ENCODE data around the gene ZNF571. TPM values are rescaled to one million over a fixed set of nuclear protein-coding genes. Genes with fewer than 3 reads are reported as not detected.

The ZNF571 gene
- 10 to 100 TPM in 3 of 4 donors, 1 to 10 TPM in 1; 8.7 to 19.3 (median 13.8) TPM for total RNA-seq

DNA sequence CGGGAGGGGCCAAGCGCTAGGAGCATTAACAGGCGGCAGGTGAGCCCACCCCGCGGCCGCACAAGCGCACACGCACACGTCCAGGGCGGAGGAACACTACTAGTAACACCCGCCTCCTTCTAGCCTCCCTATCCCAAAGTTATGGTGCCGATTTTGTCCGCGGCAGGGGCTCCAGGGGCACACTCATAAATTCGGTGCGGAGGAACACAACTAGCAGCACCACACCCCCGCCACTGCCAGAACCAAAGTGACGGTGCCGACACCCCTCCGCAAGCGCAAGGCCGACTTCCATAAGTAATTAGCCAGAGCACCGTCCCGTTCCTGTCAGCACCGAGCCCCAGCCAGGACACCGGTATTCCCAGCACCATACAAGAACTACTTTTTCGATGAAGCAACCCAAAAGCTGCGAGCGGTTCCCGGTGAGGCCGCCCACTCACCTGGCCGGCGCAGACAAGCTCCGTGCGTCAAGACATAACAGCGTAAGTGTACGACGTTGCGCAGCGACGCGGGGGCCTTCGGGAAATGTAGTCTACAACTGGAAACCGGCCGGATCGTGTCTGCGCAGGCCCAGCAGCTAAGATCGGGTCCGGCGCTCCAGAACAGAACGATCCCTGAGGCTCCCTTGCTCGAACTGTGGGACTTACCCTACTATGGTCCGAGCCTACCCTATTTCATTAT lies at the start of gene ZNF571, which contains the start of gene ZNF540:
Gene ZNF571, minus strand, starts transcription at position 489 of the 678 bp plus-strand sequence. CDS start 8,116 bp downstream, outside the sequence.
Gene ZNF540, plus strand, starts transcription at position 573 of the 678 bp plus-strand sequence. CDS start 3,572 bp downstream, outside the sequence.
- Histone ChIP-seq H3K4me3 (replicated peaks in 1 of 3) (peak within 1 kb of the TSS; percentile 38 to 51 (median 50)), H3K4me1 (peaks cover 4 to 6% of the 10 kb centered on the region in 2 donors), H3K36me3 (peaks cover 6 to 8% of the 10 kb centered on the region in 2 donors), H3K27ac (peak within 1 kb of the TSS; percentile 81 to 93 (median 92)), H3K27me3 (no peaks in the 10 kb centered on the region), H3K9me3 (no peaks in the 10 kb centered on the region)
- TF ChIP-seq, protein P1, sequence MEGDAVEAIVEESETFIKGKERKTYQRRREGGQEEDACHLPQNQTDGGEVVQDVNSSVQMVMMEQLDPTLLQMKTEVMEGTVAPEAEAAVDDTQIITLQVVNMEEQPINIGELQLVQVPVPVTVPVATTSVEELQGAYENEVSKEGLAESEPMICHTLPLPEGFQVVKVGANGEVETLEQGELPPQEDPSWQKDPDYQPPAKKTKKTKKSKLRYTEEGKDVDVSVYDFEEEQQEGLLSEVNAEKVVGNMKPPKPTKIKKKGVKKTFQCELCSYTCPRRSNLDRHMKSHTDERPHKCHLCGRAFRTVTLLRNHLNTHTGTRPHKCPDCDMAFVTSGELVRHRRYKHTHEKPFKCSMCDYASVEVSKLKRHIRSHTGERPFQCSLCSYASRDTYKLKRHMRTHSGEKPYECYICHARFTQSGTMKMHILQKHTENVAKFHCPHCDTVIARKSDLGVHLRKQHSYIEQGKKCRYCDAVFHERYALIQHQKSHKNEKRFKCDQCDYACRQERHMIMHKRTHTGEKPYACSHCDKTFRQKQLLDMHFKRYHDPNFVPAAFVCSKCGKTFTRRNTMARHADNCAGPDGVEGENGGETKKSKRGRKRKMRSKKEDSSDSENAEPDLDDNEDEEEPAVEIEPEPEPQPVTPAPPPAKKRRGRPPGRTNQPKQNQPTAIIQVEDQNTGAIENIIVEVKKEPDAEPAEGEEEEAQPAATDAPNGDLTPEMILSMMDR (IDR thresholded peaks at IDR 0.05) = no peak
- peak in 1 of 2 donors; percentile 90 for TF ChIP-seq POLR2A (IDR thresholded peaks at IDR 0.05)
- DNase-seq = peak; percentile 97 to 98
- WGBS, 2 donors = 0 to 2% methylated on average over 25 to 34 of the region's 53 CpGs
- intact Hi-C loops (cut with DNase I) = no loop called here

GRCh38 chr19:37635076-37636056 lies 40.8 kb upstream of the ZNF571 start:
- intact Hi-C loops (cut with DNase I) = no loop called here
- H3K4me1 ChIP-seq = no peaks in the 10 kb centered on the region
- no peak overlapping the region for H3K4me3 ChIP-seq (replicated peaks in 1 of 3)
- no peak overlapping the region for H3K27ac ChIP-seq
- TF ChIP-seq, protein P1 (IDR thresholded peaks at IDR 0.05) = no peak
- no peak for TF ChIP-seq POLR2A (IDR thresholded peaks at IDR 0.05)
- no peak for DNase-seq
- WGBS, 2 donors = 96 to 97% methylated on average over 11 of the region's 11 CpGs
- no peaks in the 10 kb centered on the region for H3K9me3 ChIP-seq
- H3K27me3 ChIP-seq = no peaks in the 10 kb centered on the region
- H3K36me3 ChIP-seq = peaks cover 21 to 28% of the 10 kb centered on the region in 2 donors

GRCh38 chr19:37594982-37595382 lies 390 bp upstream of the ZNF571 start:
- no peaks in the 10 kb centered on the region for H3K9me3 ChIP-seq
- WGBS, 2 donors = 0 to 1% methylated on average over 14 to 20 of the region's 20 CpGs
- no peaks in the 10 kb centered on the region for H3K27me3 ChIP-seq
- peak overlapping the region; percentile 38 to 51 (median 50) for H3K4me3 ChIP-seq (replicated peaks in 1 of 3)
- TF ChIP-seq, protein P1 (IDR thresholded peaks at IDR 0.05) = no peak
- peak in 1 of 2 donors; percentile 3 for TF ChIP-seq POLR2A (IDR thresholded peaks at IDR 0.05)
- intact Hi-C loops (cut with DNase I) = no loop called here
- peaks cover 6 to 14% of the 10 kb centered on the region in 2 donors for H3K36me3 ChIP-seq
- peaks cover 4 to 6% of the 10 kb centered on the region in 2 donors for H3K4me1 ChIP-seq
- peak; percentile 75 to 77 for DNase-seq
- peak overlapping the region; percentile 81 to 93 (median 92) for H3K27ac ChIP-seq

DNA sequence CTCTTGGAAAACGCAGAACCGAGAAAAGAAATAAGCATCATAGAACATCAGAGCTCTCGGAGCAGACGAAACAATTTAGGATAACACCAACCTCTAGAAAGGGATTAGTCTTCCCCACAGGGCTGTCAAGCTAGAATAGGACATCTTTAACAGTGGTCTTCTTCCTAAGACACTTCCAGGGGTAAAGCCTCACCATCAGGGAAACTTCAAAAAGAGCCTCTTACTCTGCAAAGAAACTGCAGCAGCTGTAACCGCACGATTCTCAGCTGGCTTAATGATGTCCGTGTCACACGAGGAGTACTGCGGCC lies 642 bp downstream of the ZNF571 start:
- TF ChIP-seq POLR2A (IDR thresholded peaks at IDR 0.05) = no peak
- Histone ChIP-seq H3K27me3 (no peaks in the 10 kb centered on the region), H3K36me3 (peaks cover 2 to 5% of the 10 kb centered on the region in 2 donors), H3K27ac (peak overlapping the region; percentile 81 to 93 (median 92)), H3K4me1 (peaks cover 4 to 6% of the 10 kb centered on the region in 2 donors), H3K4me3 (replicated peaks in 1 of 3) (peak overlapping the region; percentile 38 to 51 (median 50)), H3K9me3 (no peaks in the 10 kb centered on the region)
- intact Hi-C loops (cut with DNase I) = no loop called here
- DNase-seq = no peak
- 2 to 3% methylated on average over 9 of the region's 9 CpGs for WGBS, 2 donors

DNA sequence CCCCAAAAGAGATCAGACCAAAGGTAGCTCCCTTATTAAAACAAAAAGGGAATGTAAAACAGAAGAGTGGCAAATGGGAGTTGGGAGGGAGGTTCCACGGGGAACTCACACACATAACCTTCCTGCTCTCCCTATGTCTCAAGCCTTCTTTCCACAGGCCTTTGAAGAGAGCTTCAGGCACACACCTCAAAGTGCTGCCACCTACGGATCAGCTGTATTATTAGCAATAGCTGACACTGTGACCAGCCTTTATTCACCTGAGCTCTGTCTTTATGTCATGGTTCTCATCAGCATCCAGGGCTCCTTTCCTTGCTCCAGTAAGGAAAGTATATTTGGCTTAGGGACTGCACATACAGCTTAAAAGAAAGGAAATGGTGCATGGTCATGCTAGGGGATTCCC lies 11.3 kb downstream of the ZNF571 start:
- intact Hi-C loops (cut with DNase I) = no loop called here
- Histone ChIP-seq H3K9me3 (no peaks in the 10 kb centered on the region), H3K4me1 (no peaks in the 10 kb centered on the region), H3K4me3 (replicated peaks in 1 of 3) (no peak overlapping the region), H3K27ac (no peak overlapping the region), H3K27me3 (no peaks in the 10 kb centered on the region), H3K36me3 (peaks cover 36 to 66% of the 10 kb centered on the region in 2 donors)
- WGBS, 2 donors = 66 to 74% methylated on average over 2 of the region's 2 CpGs
- TF ChIP-seq, protein P1 (IDR thresholded peaks at IDR 0.05) = no peak
- TF ChIP-seq POLR2A (IDR thresholded peaks at IDR 0.05) = no peak
- DNase-seq = no peak
